Retinal pigment epithelial cell (primary cell): ENCODE data around the gene TKTL1.
A peak's percentile ranks its signal among the peaks of the same experiment; 100 is the strongest.

Source experiments
- DNase-seq: peaks from one replicate; pipeline ENCODE4 v3.0.0-alpha.2; 2010; ENCODE audit warnings: low read depth
- H3K4me3 ChIP-seq: 2 replicates; pipeline ENCODE4 v1.5.1; 2011; ENCODE audit warnings: mild to moderate bottlenecking, low read length, control low read depth, moderate library complexity
- TF ChIP-seq, protein P1 (sequence below): conservative IDR thresholded peaks from 2 replicates; pipeline ENCODE4 v1.5.1; 2011; ENCODE audit warnings: low read depth, low read length, control low read depth, inconsistent platforms

The TKTL1 gene

DNA sequence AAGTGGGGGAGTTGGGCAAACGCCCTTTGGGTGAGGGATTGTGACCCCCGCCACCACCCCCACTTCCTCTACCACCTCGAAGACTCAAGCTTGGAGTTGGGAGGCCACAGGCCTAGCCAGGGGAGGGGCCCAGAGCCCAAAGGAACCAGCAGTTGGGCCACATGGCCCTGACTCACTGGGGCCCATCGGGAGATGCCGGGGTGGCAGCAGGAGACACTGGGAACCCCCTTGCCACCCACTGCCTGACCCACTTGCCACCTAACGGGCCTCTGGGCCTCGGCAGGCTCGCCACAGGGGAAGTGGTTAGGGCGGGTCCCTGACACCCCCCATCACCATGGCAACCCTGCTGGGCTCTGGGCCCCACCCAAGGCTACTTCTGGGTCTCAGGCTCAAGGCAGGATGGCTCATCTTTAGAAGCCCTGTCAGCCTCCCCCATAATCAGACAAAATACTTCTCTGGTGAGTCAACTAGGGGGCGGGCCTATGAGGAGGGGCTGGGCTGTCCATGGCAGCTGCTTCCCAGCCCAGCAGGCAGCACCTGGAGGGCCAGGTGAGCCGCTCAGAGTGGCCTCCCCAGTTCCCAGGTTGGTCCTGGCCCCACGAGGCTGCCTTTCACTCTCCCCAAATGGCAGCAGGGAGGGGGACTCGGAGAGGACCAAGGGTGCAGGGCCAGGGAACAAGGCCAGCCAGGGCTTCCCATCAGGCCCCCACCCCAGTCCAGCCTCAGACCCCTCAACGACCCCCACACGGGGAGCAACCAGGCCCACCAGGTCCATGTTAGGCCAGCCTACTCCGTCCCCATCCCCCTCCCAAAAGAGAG lies 73.2 kb downstream of the TKTL1 start:
- peak overlapping the region; percentile 61 for H3K4me3 ChIP-seq
- TF ChIP-seq, protein P1, sequence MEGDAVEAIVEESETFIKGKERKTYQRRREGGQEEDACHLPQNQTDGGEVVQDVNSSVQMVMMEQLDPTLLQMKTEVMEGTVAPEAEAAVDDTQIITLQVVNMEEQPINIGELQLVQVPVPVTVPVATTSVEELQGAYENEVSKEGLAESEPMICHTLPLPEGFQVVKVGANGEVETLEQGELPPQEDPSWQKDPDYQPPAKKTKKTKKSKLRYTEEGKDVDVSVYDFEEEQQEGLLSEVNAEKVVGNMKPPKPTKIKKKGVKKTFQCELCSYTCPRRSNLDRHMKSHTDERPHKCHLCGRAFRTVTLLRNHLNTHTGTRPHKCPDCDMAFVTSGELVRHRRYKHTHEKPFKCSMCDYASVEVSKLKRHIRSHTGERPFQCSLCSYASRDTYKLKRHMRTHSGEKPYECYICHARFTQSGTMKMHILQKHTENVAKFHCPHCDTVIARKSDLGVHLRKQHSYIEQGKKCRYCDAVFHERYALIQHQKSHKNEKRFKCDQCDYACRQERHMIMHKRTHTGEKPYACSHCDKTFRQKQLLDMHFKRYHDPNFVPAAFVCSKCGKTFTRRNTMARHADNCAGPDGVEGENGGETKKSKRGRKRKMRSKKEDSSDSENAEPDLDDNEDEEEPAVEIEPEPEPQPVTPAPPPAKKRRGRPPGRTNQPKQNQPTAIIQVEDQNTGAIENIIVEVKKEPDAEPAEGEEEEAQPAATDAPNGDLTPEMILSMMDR, result no peak
- peak; percentile 51 for DNase-seq

DNA sequence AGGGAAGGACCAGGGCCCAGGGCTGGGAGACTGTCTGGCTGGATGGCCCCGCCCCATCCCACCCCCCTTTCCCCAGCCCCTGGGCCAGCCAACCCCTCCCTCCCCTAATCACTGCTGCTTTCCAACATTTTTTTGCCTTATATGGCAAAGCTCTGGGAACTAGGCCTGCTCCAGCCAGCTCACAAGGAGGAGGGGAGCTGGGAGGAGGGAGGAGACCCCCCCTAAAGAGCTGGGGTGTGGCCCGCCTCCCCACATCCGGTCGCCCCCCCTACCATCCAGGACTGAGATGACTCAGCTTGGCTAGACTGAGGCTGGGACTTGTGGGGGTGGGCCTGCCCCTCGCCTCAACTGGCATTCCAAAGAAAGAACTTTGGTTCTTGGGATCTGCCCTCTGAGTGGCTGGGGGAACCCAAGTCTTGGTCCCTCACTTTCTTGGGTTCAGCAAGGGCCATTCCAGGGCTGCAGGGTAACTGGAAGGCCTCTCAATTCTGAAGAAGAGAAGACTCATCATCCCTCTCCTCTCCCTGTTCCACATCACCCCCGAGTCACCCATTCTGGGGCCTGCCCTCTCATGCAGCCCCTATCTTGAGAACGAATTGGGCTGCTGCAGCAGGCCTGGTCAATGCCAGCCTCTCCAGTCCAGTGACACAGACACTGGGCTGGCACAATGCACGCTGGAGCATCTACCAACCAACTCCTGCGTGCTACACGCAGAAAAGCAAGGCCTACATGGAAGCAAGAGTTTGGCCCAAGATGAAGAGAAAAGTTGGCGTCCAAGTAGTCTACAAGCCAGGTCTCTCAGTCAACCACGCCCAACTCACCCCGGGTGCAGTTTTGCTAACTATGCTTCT lies 74.1 kb downstream of the TKTL1 start:
- DNase-seq, result peak; percentile 89
- peak overlapping the region; percentile 84 for H3K4me3 ChIP-seq
- TF ChIP-seq, protein P1, result no peak

DNA sequence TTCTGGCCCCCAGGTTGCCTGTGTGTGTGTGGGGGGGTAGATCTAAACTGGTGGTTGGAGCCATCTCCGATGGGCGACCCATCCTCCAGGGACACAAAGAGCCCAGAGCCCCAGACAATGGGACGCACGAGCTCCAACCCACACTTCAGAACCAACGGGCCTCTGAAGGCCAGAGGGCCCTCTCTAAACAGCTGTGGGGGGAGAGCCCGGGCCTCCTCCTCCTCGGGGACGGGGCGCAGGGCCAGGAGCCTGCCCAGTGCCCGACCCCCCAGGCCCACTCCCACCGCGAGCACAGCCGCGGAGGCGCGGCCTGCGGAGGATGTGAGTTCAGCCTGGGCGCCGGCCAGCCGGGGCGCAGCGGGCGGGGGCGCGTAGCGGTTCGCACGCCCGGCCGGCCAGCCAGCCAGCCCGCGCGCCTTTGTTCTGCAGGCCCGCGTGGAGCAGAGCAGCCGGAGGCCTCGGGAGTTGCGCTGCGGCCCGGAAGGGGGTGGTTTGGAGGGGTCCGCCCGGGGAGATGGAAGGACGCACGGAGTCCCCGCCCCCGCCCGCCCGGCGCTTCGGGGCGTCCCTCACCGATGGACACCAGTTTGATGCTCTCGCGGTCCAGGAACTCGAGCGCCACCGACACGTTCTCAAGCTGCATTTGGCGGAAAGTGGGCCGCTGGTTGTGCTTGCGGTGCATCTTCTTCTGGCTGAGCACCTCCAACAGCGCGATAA lies 74.9 kb downstream of the TKTL1 start:
- TF ChIP-seq, protein P1, result no peak
- H3K4me3 ChIP-seq, result peak overlapping the region; percentile 84
- DNase-seq, result no peak

DNA sequence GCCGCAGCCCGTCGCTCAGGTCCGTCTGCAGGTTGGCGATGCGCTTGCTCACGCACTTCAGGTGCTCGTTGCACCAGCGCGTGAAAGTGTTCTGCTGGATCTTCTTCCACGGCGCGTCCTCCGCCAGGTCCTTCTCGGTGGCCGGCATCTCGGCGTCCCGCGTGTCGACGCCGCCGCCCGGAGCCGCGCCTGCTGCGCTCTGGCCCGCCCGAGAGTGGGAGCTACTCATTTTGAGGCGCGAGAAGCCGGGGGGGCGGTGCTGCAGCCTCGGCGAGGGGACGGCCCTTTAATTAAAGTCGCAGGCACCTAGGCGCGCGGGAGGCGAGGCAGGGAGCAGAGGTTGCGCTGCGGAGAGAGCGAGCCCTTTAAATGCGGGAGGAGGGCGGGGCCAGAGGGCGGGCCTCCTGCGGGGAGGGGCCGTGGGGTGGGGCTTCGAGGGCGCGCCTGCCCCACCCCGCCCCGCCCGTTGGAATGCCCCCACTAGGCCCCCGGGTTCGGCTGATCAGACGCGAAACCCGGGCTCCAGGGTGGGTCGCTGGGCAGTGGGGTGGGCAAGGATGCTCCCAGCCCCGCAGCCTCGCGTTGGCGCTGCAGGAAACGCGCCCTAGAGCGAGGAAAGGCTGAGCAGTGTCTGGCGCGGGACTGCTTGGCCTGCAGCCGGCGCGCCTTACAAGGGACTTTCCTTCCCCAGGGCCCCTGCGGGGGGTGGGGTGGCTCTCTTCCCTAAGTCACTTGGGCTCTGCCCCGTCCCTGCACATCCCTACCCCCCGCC lies 75.6 kb downstream of the TKTL1 start:
- H3K4me3 ChIP-seq, result peak overlapping the region; percentile 84
- TF ChIP-seq, protein P1, result no peak
- DNase-seq, result peak; percentile 59

DNA sequence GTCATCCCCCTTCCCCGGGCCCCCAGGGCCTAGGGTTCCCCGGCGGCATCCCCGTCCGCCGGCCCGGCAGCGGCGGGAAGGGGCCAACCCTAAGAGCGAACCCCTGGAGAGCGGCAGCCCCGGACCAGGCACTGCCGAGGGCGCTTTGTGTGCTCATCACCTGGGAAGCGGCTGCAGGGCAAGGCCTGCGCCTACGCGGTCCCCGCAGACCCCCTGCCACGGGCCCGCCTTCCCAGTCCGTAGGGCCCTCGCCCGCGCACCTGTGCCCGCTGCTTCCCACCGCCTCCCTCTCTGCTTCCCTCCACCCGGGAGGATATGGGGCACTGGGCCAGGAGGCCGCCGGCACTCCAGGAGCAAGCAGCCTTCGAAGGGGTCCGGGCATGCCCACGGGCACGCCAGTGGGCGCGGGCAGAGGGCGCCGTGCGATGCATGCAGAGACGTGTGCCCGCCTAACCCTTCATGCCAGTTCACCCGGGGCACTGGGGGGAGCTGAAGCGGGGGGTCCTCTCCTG lies 76.2 kb downstream of the TKTL1 start:
- peak overlapping the region; percentile 48 for H3K4me3 ChIP-seq
- TF ChIP-seq, protein P1, result no peak
- no peak for DNase-seq

DNA sequence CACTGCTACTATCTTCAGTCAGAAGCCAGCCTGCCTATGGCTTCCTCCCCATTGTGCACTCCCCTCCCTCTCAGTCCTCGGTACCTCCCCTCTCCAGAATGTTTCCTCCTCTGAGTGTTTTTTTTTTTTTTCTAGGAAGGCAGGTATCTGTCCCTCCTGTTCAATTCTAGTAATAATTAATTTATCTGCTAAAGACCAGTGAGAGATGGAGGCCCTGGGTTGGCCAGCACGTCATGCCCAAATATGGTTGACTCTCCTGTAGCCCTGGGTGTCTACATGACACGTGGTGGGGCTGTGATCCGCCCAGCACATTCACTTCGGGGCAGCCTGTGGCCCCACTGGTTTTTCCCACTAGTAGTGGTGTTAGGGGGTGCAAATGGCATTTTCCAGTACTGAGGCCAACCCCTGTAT lies 77.0 kb downstream of the TKTL1 start:
- TF ChIP-seq, protein P1, result no peak
- no peak overlapping the region for H3K4me3 ChIP-seq
- DNase-seq, result no peak
